Measurements from ENCODE around the gene ARHGAP21.
"Not testable (repeated sequence)": the region's sequence is repeated elsewhere in the genome, so short reads cannot be mapped to it uniquely, and the experiment has no call there.

ARHGAP21 gene

GRCh38 chr10:24683554-24683953 is 40.1 kb downstream of the ARHGAP21 start:
- DNase-seq (ENCODE audit: low read depth in 3 of 3) = no peak

DNA sequence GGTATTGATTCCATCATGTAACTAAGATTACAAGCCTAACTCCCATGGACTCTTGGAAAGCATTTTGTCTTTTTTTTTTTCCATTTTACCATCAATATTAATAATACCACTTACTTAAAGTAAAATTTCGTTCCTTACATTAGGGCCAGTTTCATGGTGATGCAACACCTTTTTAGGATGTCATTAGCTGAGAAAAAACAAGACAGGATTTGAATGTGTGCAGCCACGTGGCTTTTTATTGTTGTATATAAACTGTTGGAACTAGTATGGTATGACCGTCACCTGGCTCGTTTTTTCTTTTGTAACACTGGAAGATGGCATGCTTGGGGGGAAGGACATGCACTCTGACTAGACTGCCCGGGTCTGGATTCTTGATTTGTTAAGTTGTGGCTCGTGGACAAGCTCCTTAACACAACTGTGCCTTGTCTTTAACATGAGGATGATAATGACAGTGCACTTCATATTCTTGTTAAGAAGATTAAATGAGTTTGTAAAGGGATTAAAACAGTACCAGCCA is 42.1 kb downstream of the ARHGAP21 start:
- no peak for DNase-seq (ENCODE audit: low read depth in 3 of 3)

GRCh38 chr10:24680647-24681524 is 42.8 kb downstream of the ARHGAP21 start:
- DNase-seq (ENCODE audit: low read depth in 3 of 3) = no peak

DNA sequence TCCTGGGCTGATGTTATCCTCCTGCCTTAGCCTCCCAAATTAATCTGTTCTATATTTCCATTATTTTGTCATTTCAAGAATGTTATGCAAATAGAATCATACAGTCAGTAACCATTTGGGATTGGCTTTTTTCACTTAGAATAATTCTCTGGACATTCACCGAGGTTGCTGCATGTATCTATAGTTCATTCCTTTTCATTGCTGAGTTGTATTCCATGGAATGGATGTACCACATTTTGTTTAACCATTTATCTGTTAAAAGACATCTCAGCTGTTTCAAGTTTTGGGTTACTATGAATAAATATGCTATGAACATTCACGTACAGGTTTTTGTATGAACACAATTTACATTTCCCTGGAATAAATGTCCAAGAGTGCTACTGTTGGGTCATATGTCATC is 44.9 kb downstream of the ARHGAP21 start:
- no peak for DNase-seq (ENCODE audit: low read depth in 3 of 3)

GRCh38 chr10:24674892-24675632 is 48.6 kb downstream of the ARHGAP21 start:
- no peak for DNase-seq (ENCODE audit: low read depth in 3 of 3)

GRCh38 chr10:24670964-24671670 is 52.6 kb downstream of the ARHGAP21 start:
- DNase-seq (ENCODE audit: low read depth in 3 of 3) = no peak

- no peak for DNase-seq (ENCODE audit: low read depth in 3 of 3)
These were observed 54.3 kb downstream of the ARHGAP21 start for GRCh38 chr10:24669285-24669852.

GRCh38 chr10:24668247-24668646 is 55.4 kb downstream of the ARHGAP21 start:
- no peak for DNase-seq (ENCODE audit: low read depth in 3 of 3)

- no peak for DNase-seq (ENCODE audit: low read depth in 3 of 3)
These were observed 58.7 kb downstream of the ARHGAP21 start for GRCh38 chr10:24664991-24665390.

- no peak for DNase-seq (ENCODE audit: low read depth in 3 of 3)
These were observed 62.3 kb downstream of the ARHGAP21 start for GRCh38 chr10:24661376-24661775.

GRCh38 chr10:24658319-24658718 is 65.4 kb downstream of the ARHGAP21 start:
- not testable (repeated sequence) for DNase-seq (ENCODE audit: low read depth in 3 of 3)

DNA sequence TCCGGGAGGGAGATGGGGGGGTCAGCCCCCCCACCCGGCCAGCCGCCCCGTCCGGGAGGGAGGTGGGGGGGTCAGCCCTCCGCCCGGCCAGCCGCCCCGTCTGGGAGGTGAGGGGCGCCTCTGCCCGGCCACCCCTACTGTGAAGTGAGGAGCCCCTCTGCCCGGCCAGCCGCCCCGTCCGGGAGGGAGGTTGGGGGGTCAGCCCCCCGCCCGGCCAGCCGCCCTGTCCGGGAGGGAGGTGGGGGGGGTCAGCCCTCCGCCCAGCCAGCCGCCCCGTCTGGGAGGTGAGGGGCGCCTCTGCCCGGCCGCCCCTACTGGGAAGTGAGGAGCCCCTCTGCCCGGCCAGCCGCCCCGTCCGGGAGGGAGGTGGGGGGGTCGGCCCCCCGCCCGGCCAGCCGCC is 67.4 kb downstream of the ARHGAP21 start:
- not testable (repeated sequence) for DNase-seq (ENCODE audit: low read depth in 3 of 3)

- no peak for DNase-seq (ENCODE audit: low read depth in 3 of 3)
These were observed 71.2 kb downstream of the ARHGAP21 start for GRCh38 chr10:24652381-24652957.

- no peak for DNase-seq (ENCODE audit: low read depth in 3 of 3)
These were observed 71.8 kb downstream of the ARHGAP21 start for GRCh38 chr10:24651923-24652322.

DNA sequence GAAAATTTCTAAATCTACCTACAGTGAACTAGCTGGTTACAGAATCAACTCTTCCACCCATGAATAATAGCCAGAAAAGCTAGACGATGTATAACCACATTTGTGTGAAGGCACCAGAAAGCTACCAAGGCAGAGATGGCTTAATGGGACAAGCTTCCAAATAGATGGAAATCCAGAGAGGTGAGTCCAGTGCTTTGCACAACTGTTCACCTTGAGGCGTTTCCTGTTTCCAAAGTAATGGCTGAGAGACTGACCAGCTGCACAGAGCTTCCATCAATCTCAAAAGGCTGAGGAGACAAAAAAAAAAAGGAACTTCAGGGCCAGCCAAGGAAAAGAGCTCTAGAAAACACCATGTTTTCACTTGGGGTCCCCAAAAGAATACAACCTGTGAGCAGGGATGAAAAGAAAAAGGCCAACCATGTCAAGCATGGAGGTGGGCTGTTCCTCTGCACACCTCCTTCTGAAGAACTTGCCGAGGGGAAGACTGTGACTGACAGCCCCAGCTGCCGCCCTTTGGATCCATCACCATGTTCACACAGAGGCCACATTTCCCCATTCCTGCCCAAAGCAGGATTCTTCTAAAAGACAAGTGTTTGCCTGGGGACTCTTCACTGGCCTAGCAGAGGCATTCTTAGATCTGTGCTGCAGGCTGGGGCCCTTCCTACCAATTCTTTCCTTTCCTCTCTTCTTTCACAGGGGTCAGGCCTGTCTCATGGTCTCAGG is 72.9 kb downstream of the ARHGAP21 start:
- no peak for DNase-seq (ENCODE audit: low read depth in 3 of 3)

GRCh38 chr10:24645784-24646183 is 77.9 kb downstream of the ARHGAP21 start:
- DNase-seq (ENCODE audit: low read depth in 3 of 3) = no peak

DNA sequence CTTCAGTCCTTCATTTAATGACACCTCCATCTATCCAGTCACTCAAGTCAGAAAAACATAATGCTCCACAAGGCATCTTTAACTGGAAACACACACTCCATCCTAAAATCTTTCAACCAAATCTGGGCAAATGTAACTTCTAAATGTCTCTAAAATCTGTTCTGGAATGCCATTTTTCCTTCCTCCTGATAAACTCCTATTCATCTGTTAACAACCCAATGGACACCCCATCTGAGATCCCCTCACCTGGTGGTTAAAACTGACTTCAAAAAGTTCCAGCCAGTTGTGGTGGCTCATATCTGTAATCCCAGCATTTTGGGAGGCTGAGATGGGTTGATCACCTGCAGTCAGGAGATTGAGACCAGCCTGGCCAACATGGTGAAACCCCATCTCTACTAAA is 78.7 kb downstream of the ARHGAP21 start:
- no peak for DNase-seq (ENCODE audit: low read depth in 3 of 3)

DNA sequence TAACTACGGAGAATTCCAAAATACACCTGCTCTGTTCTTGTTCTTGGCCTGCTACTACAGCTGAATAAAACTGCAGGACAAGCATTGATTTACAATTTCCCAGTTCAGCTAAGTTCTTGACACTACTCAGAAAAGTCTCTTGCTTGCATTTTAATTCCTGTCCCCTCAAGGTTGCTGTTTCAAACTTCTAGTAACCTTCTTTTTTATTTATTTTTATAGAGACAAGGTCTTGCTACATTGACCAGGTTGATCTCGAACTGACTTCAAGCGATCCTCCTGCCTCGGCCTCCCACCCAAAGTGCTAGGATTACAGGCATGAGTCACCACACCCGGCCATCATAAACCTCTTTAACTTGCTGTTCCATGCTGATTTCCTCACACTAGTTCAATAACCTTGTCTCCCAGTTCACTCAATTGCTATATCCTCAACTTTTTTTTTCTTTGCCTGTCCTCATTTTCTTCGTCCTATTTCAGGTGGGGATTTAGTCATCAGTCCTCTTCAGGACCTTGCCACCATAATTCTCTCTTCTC is 79.9 kb downstream of the ARHGAP21 start:
- no peak for DNase-seq (ENCODE audit: low read depth in 3 of 3)

DNA sequence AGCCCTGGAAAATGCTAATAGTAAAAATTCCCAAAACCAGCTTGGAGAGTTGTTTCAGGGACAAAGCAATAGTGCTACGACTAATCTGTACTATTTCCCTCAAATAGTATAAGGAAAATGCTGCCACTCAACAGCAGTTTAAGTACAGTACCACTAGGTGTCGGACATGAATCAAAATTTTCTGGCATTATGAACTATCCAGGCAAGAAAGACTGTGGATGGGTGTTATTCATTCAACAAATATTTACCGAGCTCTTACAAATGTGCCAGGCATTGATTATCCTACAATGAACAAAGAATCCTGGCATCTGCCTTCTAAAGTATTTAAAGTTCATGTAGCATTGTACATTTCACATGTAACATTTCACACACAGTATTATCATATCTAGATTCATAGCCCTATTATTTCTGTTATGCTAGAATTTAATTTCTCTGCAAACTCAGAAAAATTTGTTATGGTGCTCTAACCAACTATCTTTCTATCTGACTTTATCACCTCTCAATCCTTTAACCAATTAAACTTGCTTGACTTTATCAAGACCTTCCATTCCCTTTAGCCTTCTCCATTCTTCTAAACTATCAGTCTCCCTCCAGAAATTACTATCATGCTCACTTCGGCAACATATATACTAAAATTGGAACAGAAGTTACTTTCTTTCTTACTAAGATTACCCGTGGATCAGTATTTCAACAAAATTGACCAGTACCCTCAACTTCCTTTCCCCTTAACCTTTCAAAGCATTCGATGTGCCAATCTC is 80.6 kb downstream of the ARHGAP21 start:
- no peak for DNase-seq (ENCODE audit: low read depth in 3 of 3)

DNA sequence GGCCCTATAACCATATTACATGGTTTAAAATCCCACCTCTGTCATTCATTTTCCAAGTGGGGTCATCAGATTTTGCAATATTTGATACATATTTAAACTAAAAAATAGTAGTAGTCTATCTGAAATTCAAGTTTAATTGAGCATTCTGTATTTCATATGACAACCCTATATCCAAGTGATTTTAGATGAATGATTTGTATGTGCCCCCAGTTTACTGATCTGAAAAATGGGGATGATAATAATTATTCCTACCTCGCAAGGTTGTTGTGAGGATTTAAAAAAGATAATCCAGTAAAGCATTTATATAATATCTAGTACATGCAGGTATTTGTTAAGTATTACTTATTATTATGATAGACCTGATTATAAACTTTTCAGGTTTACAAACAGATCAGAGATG is 84.6 kb downstream of the ARHGAP21 start:
- DNase-seq (ENCODE audit: low read depth in 3 of 3) = no peak

Data from stimulated activated CD4-positive, alpha-beta T cell treated with anti-CD3 and anti-CD28 coated beads, TNF-alpha, amount 100 ng/mL, for 48 hours (primary cell).